OCI-LY1 (cell line): ENCODE data around the gene LAMA5.

Experiments used
- H2AFZ ChIP-seq: fragments of 200-600 bp; sonication (generic), shearing (Covaris generic); 2 replicates; pipeline ENCODE4 v1.6.0; 2014; ENCODE audit warnings: antibody characterized with exemption, mild to moderate bottlenecking, low read length
- H3F3A ChIP-seq: fragments of 200-600 bp; sonication (generic), shearing (Covaris generic); 2 replicates; pipeline ENCODE4 v1.6.0; 2014; ENCODE audit warnings: mild to moderate bottlenecking, antibody characterized with exemption, low read length, moderate library complexity; ENCODE audit not compliant: insufficient read depth
- H3K27ac ChIP-seq: fragments of 200-600 bp; sonication (generic); 2 replicates; pipeline ENCODE4 v1.5.1; 2014; ENCODE audit warnings: low read length, mixed run types, mild to moderate bottlenecking, low read depth; ENCODE audit not compliant: poor library complexity, severe bottlenecking
- H3K27me3 ChIP-seq: fragments of 200-600 bp; sonication (generic); 2 replicates; pipeline ENCODE4 v1.6.0; 2014; ENCODE audit warnings: antibody characterized with exemption, mild to moderate bottlenecking, low read length, moderate library complexity; ENCODE audit not compliant: insufficient read depth
- H3K36me3 ChIP-seq: fragments of 200-600 bp; sonication (generic); 2 replicates; pipeline ENCODE4 v1.6.1; 2014; ENCODE audit warnings: mild to moderate bottlenecking, antibody characterized with exemption, low read length, moderate library complexity, mixed read lengths; ENCODE audit not compliant: insufficient read depth
- H3K4me1 ChIP-seq: fragments of 200-600 bp; sonication (generic); 2 replicates; pipeline ENCODE4 v1.5.1; 2014; ENCODE audit warnings: mild to moderate bottlenecking, low read length, moderate library complexity; ENCODE audit not compliant: insufficient read depth, severe bottlenecking
- H3K4me2 ChIP-seq: fragments of 200-600 bp; sonication (generic), shearing (Covaris generic); 2 replicates; pipeline ENCODE4 v1.6.1; 2014; ENCODE audit warnings: low read length
- H3K4me3 ChIP-seq: fragments of 200-600 bp; sonication (generic); 2 replicates; pipeline ENCODE4 v1.5.1; 2014; ENCODE audit warnings: low read length, low read depth, mild to moderate bottlenecking, mixed read lengths; ENCODE audit not compliant: poor library complexity, severe bottlenecking
- H3K79me2 ChIP-seq: fragments of 200-600 bp; shearing (Covaris generic); 2 replicates; pipeline ENCODE4 v1.6.1; 2016; ENCODE audit warnings: mixed run types, low read length, mixed read lengths; ENCODE audit not compliant: insufficient read depth
- H3K9ac ChIP-seq: fragments of 200-600 bp; sonication (generic), shearing (Covaris generic); 2 replicates; pipeline ENCODE4 v1.6.1; 2014; ENCODE audit warnings: mild to moderate bottlenecking, low read length, mixed read lengths
- H3K9me2 ChIP-seq: fragments of 200-600 bp; sonication (generic), shearing (Covaris generic); 2 replicates; pipeline ENCODE4 v1.6.1; 2014; ENCODE audit warnings: low read depth, mild to moderate bottlenecking, low read length, mixed read lengths
- H3K9me3 ChIP-seq: fragments of 200-600 bp; shearing (Covaris generic); 2 replicates; pipeline ENCODE4 v1.6.1; 2014; ENCODE audit warnings: low read length, mixed read lengths
- H4K20me1 ChIP-seq: fragments of 200-600 bp; sonication (generic), shearing (Covaris generic); 2 replicates; pipeline ENCODE4 v1.6.0; 2016; ENCODE audit warnings: mild to moderate bottlenecking, low read length; ENCODE audit not compliant: insufficient read depth
- CTCF ChIP-seq: fragments of 200-600 bp; sonication (generic), shearing (Covaris generic); IDR thresholded peaks from 2 replicates; pipeline ENCODE4 v1.5.1; 2017; ENCODE audit warnings: mild to moderate bottlenecking, antibody characterized with exemption, low read length, moderate library complexity, mixed read lengths
- EZH2 ChIP-seq: fragments of 200-600 bp; sonication (generic), shearing (Covaris generic); IDR thresholded peaks from 2 replicates; pipeline ENCODE4 v1.8.0; 2017; ENCODE audit warnings: borderline replicate concordance, mixed run types, mild to moderate bottlenecking, antibody characterized with exemption, low read length, moderate library complexity, mixed read lengths

The LAMA5 gene

GRCh38 chr20:62286493-62287064 lies 80.5 kb downstream of the LAMA5 start:
- Histone ChIP-seq H3K9me3 (no peaks in the 10 kb centered on the region), H3F3A (no peaks in the 10 kb centered on the region), H3K9me2 (no peaks in the 10 kb centered on the region), H3K27ac (no peak overlapping the region), H3K36me3 (peaks cover 43% of the 10 kb centered on the region), H4K20me1 (no peaks in the 10 kb centered on the region), H2AFZ (no peak overlapping the region), H3K4me3 (no peak overlapping the region), H3K27me3 (no peaks in the 10 kb centered on the region), H3K4me2 (no peak overlapping the region), H3K9ac (no peak overlapping the region), H3K79me2 (no peaks in the 10 kb centered on the region), H3K4me1 (no peaks in the 10 kb centered on the region)
- no peak for TF ChIP-seq EZH2
- no peak for TF ChIP-seq CTCF

- Histone ChIP-seq H3F3A (no peaks in the 10 kb centered on the region), H3K4me3 (no peak overlapping the region), H3K79me2 (no peaks in the 10 kb centered on the region), H2AFZ (no peak overlapping the region), H3K4me1 (no peaks in the 10 kb centered on the region), H3K9me2 (no peaks in the 10 kb centered on the region), H3K27me3 (no peaks in the 10 kb centered on the region), H3K27ac (no peak overlapping the region), H4K20me1 (no peaks in the 10 kb centered on the region), H3K4me2 (no peak overlapping the region), H3K9me3 (no peaks in the 10 kb centered on the region), H3K9ac (no peak overlapping the region), H3K36me3 (peaks cover 52% of the 10 kb centered on the region)
- no peak for TF ChIP-seq EZH2
- TF ChIP-seq CTCF: no peak
Observed at GRCh38 chr20:62285722-62286121, 81.4 kb downstream of the LAMA5 start.

- H3K9me2 ChIP-seq: no peaks in the 10 kb centered on the region
- TF ChIP-seq CTCF (no peak), EZH2 (no peak)
- H3K27ac ChIP-seq: no peak overlapping the region
- H3F3A ChIP-seq: no peaks in the 10 kb centered on the region
- no peaks in the 10 kb centered on the region for H3K79me2 ChIP-seq
- H3K9ac ChIP-seq: no peak overlapping the region
- no peaks in the 10 kb centered on the region for H3K4me1 ChIP-seq
- peaks cover 57% of the 10 kb centered on the region for H3K36me3 ChIP-seq
- H3K4me3 ChIP-seq: no peak overlapping the region
- no peaks in the 10 kb centered on the region for H3K27me3 ChIP-seq
- H4K20me1 ChIP-seq: no peaks in the 10 kb centered on the region
- no peaks in the 10 kb centered on the region for H3K9me3 ChIP-seq
- no peak overlapping the region for H2AFZ ChIP-seq
- H3K4me2 ChIP-seq: no peak overlapping the region
Observed at GRCh38 chr20:62285151-62285550, 82.0 kb downstream of the LAMA5 start.
